MM.1S (cell line): ENCODE data around the gene RIMBP3C.
A peak's percentile ranks its signal among the peaks of the same experiment; 100 is the strongest.
"Not testable (repeated sequence)": the region's sequence is repeated elsewhere in the genome, so short reads cannot be mapped to it uniquely, and the experiment has no call there.

ENCODE experiments used
- DNase-seq: peaks from one replicate; pipeline ENCODE4 v3.0.0-alpha.2; 2015
- H2AFZ ChIP-seq: fragments of 300-600 bp; sonication (generic); 2 replicates; pipeline ENCODE4 v1.6.0; 2016; ENCODE audit warnings: antibody characterized with exemption, low read length
- H3F3A ChIP-seq: fragments of 300-600 bp; sonication (generic); 2 replicates; pipeline ENCODE4 v1.6.1; 2016; ENCODE audit warnings: mild to moderate bottlenecking, antibody characterized with exemption, low read length, moderate library complexity, mixed read lengths; ENCODE audit not compliant: insufficient read depth
- H3K27ac ChIP-seq: fragments of 300-600 bp; sonication (generic); 2 replicates; pipeline ENCODE4 v1.5.1; 2016; ENCODE audit warnings: mild to moderate bottlenecking, low read length
- H3K27me3 ChIP-seq: fragments of 300-600 bp; sonication (generic); replicated peaks from 2 replicates; pipeline ENCODE4 v1.6.0; 2016; ENCODE audit warnings: low read length; ENCODE audit not compliant: insufficient read depth
- H3K36me3 ChIP-seq: fragments of 300-600 bp; sonication (generic); replicated peaks from 2 replicates; pipeline ENCODE4 v1.6.1; 2016; ENCODE audit warnings: mild to moderate bottlenecking, low read length, mixed read lengths; ENCODE audit not compliant: insufficient read depth
- H3K4me1 ChIP-seq: fragments of 300-600 bp; sonication (generic); 2 replicates; pipeline ENCODE4 v1.6.1; 2016; ENCODE audit warnings: low read length, mixed read lengths
- H3K4me2 ChIP-seq: fragments of 300-600 bp; sonication (generic); 2 replicates; pipeline ENCODE4 v1.6.0; 2016; ENCODE audit warnings: low read depth, low read length
- H3K4me3 ChIP-seq: fragments of 300-600 bp; sonication (generic); 2 replicates; pipeline ENCODE4 v1.5.1; 2016; ENCODE audit warnings: low read length, mixed read lengths
- H3K79me2 ChIP-seq: fragments of 300-600 bp; sonication (generic); 2 replicates; pipeline ENCODE4 v1.6.1; 2016; ENCODE audit warnings: mixed run types, low read length, mixed read lengths
- H3K9ac ChIP-seq: fragments of 300-600 bp; sonication (generic); 2 replicates; pipeline ENCODE4 v1.6.1; 2016; ENCODE audit warnings: low read length, mixed read lengths
- H3K9me2 ChIP-seq: fragments of 300-600 bp; sonication (generic); replicated peaks from 2 replicates; pipeline ENCODE4 v1.6.1; 2016; ENCODE audit warnings: mild to moderate bottlenecking, low read length, mixed read lengths; ENCODE audit not compliant: insufficient read depth
- H3K9me3 ChIP-seq: fragments of 300-600 bp; sonication (generic); replicated peaks from 2 replicates; pipeline ENCODE4 v1.6.1; 2016; ENCODE audit warnings: mild to moderate bottlenecking, low read length, mixed read lengths; ENCODE audit not compliant: insufficient read depth
- H4K20me1 ChIP-seq: fragments of 300-600 bp; sonication (generic); 2 replicates; pipeline ENCODE4 v1.6.1; 2016; ENCODE audit warnings: mild to moderate bottlenecking, low read length, moderate library complexity, mixed read lengths; ENCODE audit not compliant: insufficient read depth
- CTCF ChIP-seq: fragments of 300-600 bp; sonication (generic); IDR thresholded peaks from 2 replicates; pipeline ENCODE4 v1.5.1; 2016; ENCODE audit warnings: antibody characterized with exemption, low read length, mixed read lengths
- EZH2 ChIP-seq: fragments of 300-600 bp; sonication (generic); optimal IDR thresholded peaks from 2 replicates; pipeline ENCODE3; 2017; ENCODE audit warnings: low read depth, mild to moderate bottlenecking, antibody characterized with exemption, low read length, mixed read lengths
- EZH2phosphoT487 ChIP-seq: fragments of 300-600 bp; sonication (generic); IDR thresholded peaks from 2 replicates; pipeline ENCODE4 v1.6.1; 2018; ENCODE audit warnings: antibody characterized with exemption, low read length

Gene RIMBP3C

GRCh38 chr22:21587803-21588611 is 36.7 kb upstream of the RIMBP3C start:
- Histone ChIP-seq H3F3A (peaks cover 13% of the 10 kb centered on the region), H3K79me2 (peaks cover 93% of the 10 kb centered on the region), H3K9me3 (no peaks in the 10 kb centered on the region), H3K27ac (peak overlapping the region; percentile 56; the same call in 1 of the 2 replicates), H3K4me3 (no peak overlapping the region), H2AFZ (no peak overlapping the region), H3K4me2 (peak overlapping the region; percentile 19; the same call in 1 of the 2 replicates), H4K20me1 (peaks cover 62% of the 10 kb centered on the region), H3K27me3 (no peaks in the 10 kb centered on the region), H3K9ac (no peak overlapping the region), H3K4me1 (peaks cover 19% of the 10 kb centered on the region), H3K9me2 (no peaks in the 10 kb centered on the region), H3K36me3 (0 out of 2 replicates have a peak, but pooled peaks cover 3% of the 10 kb centered on the region)
- DNase-seq, result peak; percentile 77
- no peak for TF ChIP-seq EZH2phosphoT487
- TF ChIP-seq CTCF, result no peak
- no peak for TF ChIP-seq EZH2

- no peak for DNase-seq
- Histone ChIP-seq H2AFZ (no peak overlapping the region), H3K4me1 (peaks cover 19% of the 10 kb centered on the region), H3K9me3 (no peaks in the 10 kb centered on the region), H4K20me1 (peaks cover 51% of the 10 kb centered on the region), H3K4me3 (no peak overlapping the region), H3K4me2 (no peak overlapping the region), H3F3A (peaks cover 13% of the 10 kb centered on the region), H3K27me3 (no peaks in the 10 kb centered on the region), H3K36me3 (no peaks in the 10 kb centered on the region), H3K9ac (no peak overlapping the region), H3K79me2 (peaks cover 93% of the 10 kb centered on the region), H3K9me2 (no peaks in the 10 kb centered on the region), H3K27ac (no peak overlapping the region)
- TF ChIP-seq CTCF (no peak), EZH2phosphoT487 (no peak), EZH2 (no peak)
Observed at GRCh38 chr22:21585389-21585788, 34.1 kb upstream of the RIMBP3C start.

GRCh38 chr22:21582801-21583740 is 31.8 kb upstream of the RIMBP3C start:
- H3K9me2 ChIP-seq, result no peaks in the 10 kb centered on the region
- no peak overlapping the region for H3K4me2 ChIP-seq
- peaks cover 94% of the 10 kb centered on the region for H3K79me2 ChIP-seq
- DNase-seq, result no peak
- H3K36me3 ChIP-seq, result no peaks in the 10 kb centered on the region
- no peaks in the 10 kb centered on the region for H3K27me3 ChIP-seq
- peaks cover 9% of the 10 kb centered on the region for H3F3A ChIP-seq
- no peak overlapping the region for H3K4me3 ChIP-seq
- H4K20me1 ChIP-seq, result peaks cover 60% of the 10 kb centered on the region
- H3K27ac ChIP-seq, result no peak overlapping the region
- H3K9ac ChIP-seq, result no peak overlapping the region
- H3K9me3 ChIP-seq, result no peaks in the 10 kb centered on the region
- TF ChIP-seq EZH2 (no peak), EZH2phosphoT487 (no peak), CTCF (no peak)
- H2AFZ ChIP-seq, result no peak overlapping the region
- H3K4me1 ChIP-seq, result peaks cover 16% of the 10 kb centered on the region

- H3K27ac ChIP-seq, H2AFZ ChIP-seq, H3K4me1 ChIP-seq, H3K9me3 ChIP-seq, H3K4me3 ChIP-seq, H3K4me2 ChIP-seq, H3K9me2 ChIP-seq, DNase-seq, H3F3A ChIP-seq, H3K27me3 ChIP-seq, H3K9ac ChIP-seq, H3K36me3 ChIP-seq: not testable (repeated sequence)
- peaks cover 63% of the 10 kb centered on the region for H4K20me1 ChIP-seq
- peaks cover 97% of the 10 kb centered on the region for H3K79me2 ChIP-seq
Observed at GRCh38 chr22:21581009-21581713, 29.9 kb upstream of the RIMBP3C start.

- H3K4me3 ChIP-seq, H3K36me3 ChIP-seq, H3K4me2 ChIP-seq, H3K9me2 ChIP-seq, H3K27me3 ChIP-seq, DNase-seq, H3K4me1 ChIP-seq, H3K9me3 ChIP-seq, H3F3A ChIP-seq, H2AFZ ChIP-seq, H3K9ac ChIP-seq, H3K27ac ChIP-seq: not testable (repeated sequence)
- peaks cover 97% of the 10 kb centered on the region for H3K79me2 ChIP-seq
- H4K20me1 ChIP-seq, result peaks cover 61% of the 10 kb centered on the region
Observed at GRCh38 chr22:21580623-21581007, 29.4 kb upstream of the RIMBP3C start.
